ENCODE data around the gene SLCO4A1. TPM values are rescaled to one million over a fixed set of nuclear protein-coding genes. Genes with fewer than 3 reads are reported as not detected.

The SLCO4A1 gene
- total RNA-seq, 1 donor from 2014 or later = 1.2 TPM

- Mint-ChIP-seq H3K27ac (ENCODE audit: unreplicated experiment) (peak overlapping the region; percentile 96), H3K4me1 (ENCODE audit: unreplicated experiment) (peaks cover 24% of the 10 kb centered on the region), H3K4me3 (ENCODE audit: unreplicated experiment) (no peak overlapping the region), H3K27me3 (ENCODE audit: unreplicated experiment) (no peaks in the 10 kb centered on the region), H3K36me3 (ENCODE audit: unreplicated experiment) (no peaks in the 10 kb centered on the region), H3K9me3 (ENCODE audit: unreplicated experiment) (no peaks in the 10 kb centered on the region)
- DNase-seq (ENCODE audit: extremely low spot score, unreplicated experiment) = no peak
- no peak for TF ChIP-seq CTCF (IDR thresholded peaks at IDR 0.05)
Observed at GRCh38 chr20:62653373-62653772, 11.1 kb downstream of the SLCO4A1 start.

- Mint-ChIP-seq H3K27ac (ENCODE audit: unreplicated experiment) (peak overlapping the region; percentile 14), H3K9me3 (ENCODE audit: unreplicated experiment) (no peaks in the 10 kb centered on the region), H3K4me1 (ENCODE audit: unreplicated experiment) (peaks cover 24% of the 10 kb centered on the region), H3K27me3 (ENCODE audit: unreplicated experiment) (no peaks in the 10 kb centered on the region), H3K4me3 (ENCODE audit: unreplicated experiment) (no peak overlapping the region), H3K36me3 (ENCODE audit: unreplicated experiment) (no peaks in the 10 kb centered on the region)
- TF ChIP-seq CTCF (IDR thresholded peaks at IDR 0.05) = no peak
- DNase-seq (ENCODE audit: extremely low spot score, unreplicated experiment) = no peak
Observed at GRCh38 chr20:62653951-62654685, 11.8 kb downstream of the SLCO4A1 start.

- H3K27me3 Mint-ChIP-seq (ENCODE audit: unreplicated experiment) = no peaks in the 10 kb centered on the region
- no peaks in the 10 kb centered on the region for H3K36me3 Mint-ChIP-seq (ENCODE audit: unreplicated experiment)
- H3K27ac Mint-ChIP-seq (ENCODE audit: unreplicated experiment) = no peak overlapping the region
- no peak for DNase-seq (ENCODE audit: extremely low spot score, unreplicated experiment)
- no peak for TF ChIP-seq CTCF (IDR thresholded peaks at IDR 0.05)
- no peaks in the 10 kb centered on the region for H3K9me3 Mint-ChIP-seq (ENCODE audit: unreplicated experiment)
- peaks cover 24% of the 10 kb centered on the region for H3K4me1 Mint-ChIP-seq (ENCODE audit: unreplicated experiment)
- no peak overlapping the region for H3K4me3 Mint-ChIP-seq (ENCODE audit: unreplicated experiment)
Observed at GRCh38 chr20:62655282-62656196, 13.2 kb downstream of the SLCO4A1 start.

GRCh38 chr20:62656197-62656918 lies 14.1 kb downstream of the SLCO4A1 start:
- no peaks in the 10 kb centered on the region for H3K27me3 Mint-ChIP-seq (ENCODE audit: unreplicated experiment)
- H3K4me3 Mint-ChIP-seq (ENCODE audit: unreplicated experiment) = no peak overlapping the region
- peaks cover 21% of the 10 kb centered on the region for H3K4me1 Mint-ChIP-seq (ENCODE audit: unreplicated experiment)
- no peak for DNase-seq (ENCODE audit: extremely low spot score, unreplicated experiment)
- H3K27ac Mint-ChIP-seq (ENCODE audit: unreplicated experiment) = no peak overlapping the region
- no peaks in the 10 kb centered on the region for H3K9me3 Mint-ChIP-seq (ENCODE audit: unreplicated experiment)
- TF ChIP-seq CTCF (IDR thresholded peaks at IDR 0.05) = no peak
- no peaks in the 10 kb centered on the region for H3K36me3 Mint-ChIP-seq (ENCODE audit: unreplicated experiment)
